GM12878 (cell line): Measurements from ENCODE around the gene NDUFB2. TPM values are rescaled to one million over a fixed set of nuclear protein-coding genes. Genes with fewer than 3 reads are reported as not detected.

Experiments used
- ATAC-seq: fragments of 200-7000 bp; cut with Tn5 transposase; 3 replicates; pipeline ENCODE4 v1.9.1; 2020; ENCODE audit warnings: mild to moderate bottlenecking, moderate library complexity
- BruUV-seq: library from RNA; stranded (reverse); fragments of 400-500 nt; replicated peaks from 2 replicates; lab custom pipeline; 2021; lab: Mats Ljungman, UMichigan
- CTCF ChIA-PET: fragments of 300-600 bp; sonication (Branson Sonifier 250); formaldehyde crosslinking; extraction: SDS; loops from one replicate; lab custom pipeline; 2021; ENCODE audit warnings: inconsistent platforms; lab: Yijun Ruan, JAX
- POLR2A ChIA-PET: fragments of 350-600 bp; formaldehyde crosslinking; extraction: SDS; loops from one replicate; lab custom pipeline; 2021; ENCODE audit warnings: inconsistent platforms; lab: Charles Lee
- RAD21 ChIA-PET: fragments of 300-600 bp; sonication (Branson Sonifier 250); formaldehyde crosslinking; loops from one replicate; lab custom pipeline; 2023; ENCODE audit warnings: antibody characterized with exemption; ENCODE audit not compliant: unreplicated experiment; lab: Charles Lee
- SMC1A ChIA-PET: fragments of 300-600 bp; sonication (Branson Sonifier 250); formaldehyde crosslinking; loops from one replicate; lab custom pipeline; 2023; ENCODE audit not compliant: unreplicated experiment, uncharacterized antibody; lab: Charles Lee
- DNase-seq: peaks from one replicate; pipeline ENCODE4 v3.0.0-alpha.2; 2011; ENCODE audit warnings: low read depth, low spot score
- FAIRE-seq: peaks from 3 replicates; lab custom pipeline; 2011; peaks lifted over from hg19 to GRCh38; lab: Jason Lieb, UNC
- H2AFZ ChIP-seq: 2 replicates; pipeline ENCODE4 v1.6.0; 2011; ENCODE audit warnings: low read depth, low read length, control low read depth; ENCODE audit not compliant: control insufficient read depth
- H3K27ac ChIP-seq: 2 replicates; pipeline ENCODE4 v1.5.1; 2011; ENCODE audit warnings: control low read depth; ENCODE audit not compliant: control insufficient read depth, insufficient read depth
- H3K27me3 ChIP-seq, 2 experiments: replicated peaks in 1 of 2; 2 replicates each; pipeline versions ENCODE4 v1.6.0 to v1.6.1; 2011; ENCODE audit warnings: low read length in 1 of 2; ENCODE audit not compliant: control insufficient read depth in 2 of 2, insufficient read depth in 2 of 2
- H3K36me3 ChIP-seq, 2 experiments: 2 replicates each; pipeline ENCODE4 v1.5.1; 2011; ENCODE audit warnings: low read length in 1 of 2; ENCODE audit not compliant: control insufficient read depth in 2 of 2, insufficient read depth in 2 of 2
- H3K4me1 ChIP-seq: 2 replicates; pipeline ENCODE4 v1.6.1; 2011; ENCODE audit warnings: mild to moderate bottlenecking, low read length, moderate library complexity, mixed read lengths; ENCODE audit not compliant: control insufficient read depth, insufficient read depth
- H3K4me2 ChIP-seq: 2 replicates; pipeline ENCODE4 v1.6.0; 2011; ENCODE audit warnings: control low read depth; ENCODE audit not compliant: control insufficient read depth, insufficient read depth
- H3K4me3 ChIP-seq: fragments of 200-600 bp; sonication (generic); 2 replicates; pipeline ENCODE4 v1.5.1; 2016
- H3K79me2 ChIP-seq: 2 replicates; pipeline ENCODE4 v1.6.0; 2011; ENCODE audit warnings: low read length; ENCODE audit not compliant: control insufficient read depth, insufficient read depth
- H3K9ac ChIP-seq: 2 replicates; pipeline ENCODE4 v1.8.0; 2011; ENCODE audit warnings: low read length, control low read depth, mixed read lengths; ENCODE audit not compliant: control insufficient read depth, insufficient read depth
- H3K9me3 ChIP-seq: replicated peaks from 3 replicates; pipeline ENCODE4 v1.5.1; 2011; ENCODE audit warnings: mild to moderate bottlenecking, low read length; ENCODE audit not compliant: control insufficient read depth, insufficient read depth
- H4K20me1 ChIP-seq: 2 replicates; pipeline ENCODE4 v1.6.0; 2011; ENCODE audit not compliant: control insufficient read depth, insufficient read depth
- BRCA1 ChIP-seq: IDR thresholded peaks from 2 replicates; pipeline ENCODE4 v1.6.1; 2011; ENCODE audit warnings: low read depth, low read length, improper control_type of control experiment
- CBX3 ChIP-seq: fragments of 200-600 bp; sonication (generic); IDR thresholded peaks from 2 replicates; pipeline ENCODE4 v1.6.1; 2016; ENCODE audit warnings: low read depth, borderline replicate concordance
- DPF2 ChIP-seq: fragments of 450-650 bp; IDR thresholded peaks from 2 replicates; pipeline ENCODE4 v1.6.1; 2017; ENCODE audit warnings: mild to moderate bottlenecking
- FOXM1 ChIP-seq: IDR thresholded peaks from 2 replicates; pipeline ENCODE4 v1.6.1; 2012; ENCODE audit warnings: low read depth, mild to moderate bottlenecking, inconsistent platforms, low read length, moderate library complexity
- MTA2 ChIP-seq: fragments of 450-650 bp; IDR thresholded peaks from 2 replicates; pipeline ENCODE4 v1.6.1; 2016; ENCODE audit warnings: low read depth, mild to moderate bottlenecking, moderate library complexity
- NFYA ChIP-seq: IDR thresholded peaks from 2 replicates; pipeline ENCODE4 v1.6.1; 2011; ENCODE audit warnings: low read depth, mild to moderate bottlenecking, low read length, improper control_type of control experiment, borderline replicate concordance
- ZNF24 ChIP-seq: fragments of 450-650 bp; IDR thresholded peaks from 2 replicates; pipeline ENCODE4 v1.6.1; 2017; ENCODE audit warnings: antibody characterized with exemption, mild to moderate bottlenecking
- WGBS: methylation state at CpG from one replicate; pipeline ENCODE4 v1.1.6; 2016; ENCODE audit warnings: low lambda C conversion rate; ENCODE audit not compliant: insufficient replicate concordance, insufficient coverage; ENCODE audit errors: missing lambda C conversion rate; 5-methylcytosine and 5-hydroxymethylcytosine counted together
- in situ Hi-C: fragments of 300-500 bp; cut with MboI; formaldehyde crosslinking; loops from 9 replicates; pipeline ENCODE4 v1.14.3; 2018; ENCODE audit warnings: mixed read lengths
- intact Hi-C: fragments of 100-400 bp; cut with micrococcal nuclease; formaldehyde crosslinking; loops from one replicate; pipeline ENCODE4 v1.14.2; 2022; ENCODE audit not compliant: unreplicated experiment
- polyA plus RNA-seq, 11 experiments: library from polyadenylated mRNA; depleted of rRNA in 4 of 11; unstranded in 6 of 11; stranded (reverse) in 5 of 11; fragments of >200 nt; fragmentation: Nextera tagmentation in 4 of 11; fragmentation: Illumina TruSeq in 1 of 11; extraction: Ambion mirVana in 4 of 11; extraction: Trizol in 1 of 11; gene quantifications; 1 replicate in 1 of 11; 2 replicates in 10 of 11; pipeline versions ENCODE4 v1.2.1 to v1.2.3, GENCODE V29; 2011 to 2016; ENCODE audit warnings: inconsistent platforms in 2 of 11, missing spikeins in 2 of 11, low read depth in 1 of 11
- total RNA-seq, 4 experiments: library from RNA; depleted of rRNA in 3 of 4; stranded (reverse); fragments of >200 nt in 3 of 4; fragmentation: Illumina TruSeq in 1 of 4; extraction: Trizol in 1 of 4; gene quantifications; 2 replicates each; pipeline versions ENCODE4 v1.2.1 to v1.2.3, GENCODE V29; 2013 to 2021
- TF ChIP-seq, protein P1 (sequence below): fragments of 450-650 bp; formaldehyde crosslinking; IDR thresholded peaks from 2 replicates; pipeline ENCODE4 v1.4.0; 2020; ENCODE audit warnings: mild to moderate bottlenecking, moderate library complexity
- TF ChIP-seq, protein P2 (sequence below): IDR thresholded peaks from 2 replicates; pipeline ENCODE4 v1.6.1; 2011; ENCODE audit warnings: low read depth, mild to moderate bottlenecking, low read length, moderate library complexity, borderline replicate concordance; ENCODE audit errors: extremely low read depth

The NDUFB2 gene
- total and polyA plus RNA-seq, 10 of the 15 experiments (the other 5 are each of a cell fraction or from before 2014, with no cell fraction given) = 109 to 1,236 (median 323) TPM

DNA sequence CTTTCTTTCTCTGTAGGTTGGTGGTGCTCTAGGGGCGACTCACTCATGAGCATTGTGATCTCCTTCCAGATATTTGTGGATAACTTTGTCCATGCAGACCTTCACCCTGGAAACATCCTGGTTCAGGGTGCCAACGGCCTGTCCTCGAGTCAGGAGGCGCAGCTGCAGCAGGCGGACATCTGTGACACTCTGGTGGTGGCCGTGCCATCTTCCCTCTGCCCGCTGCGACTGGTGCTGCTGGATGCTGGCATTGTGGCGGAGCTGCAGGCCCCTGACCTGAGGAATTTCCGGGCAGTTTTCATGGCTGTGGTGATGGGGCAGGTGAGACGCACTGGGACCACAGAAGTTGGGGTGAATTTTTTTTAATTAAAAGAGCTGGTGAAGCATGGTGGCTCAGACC is 9.6 kb upstream of the NDUFB2 start:
- ChIA-PET SMC1A (interaction anchor here (1.3 to 1.9 kb wide), 2 partner anchors 10 to 12 kb away, joined by 3 to 6 read pairs; no protein-coding TSS in a partner anchor), CTCF (interaction anchor here (1.7 kb wide), 1 partner anchor 12 kb away, joined by 6 read pairs; no protein-coding TSS in a partner anchor), RAD21 (interaction anchor here (1.8 kb wide), 1 partner anchor 11 kb away, joined by 5 read pairs; no protein-coding TSS in a partner anchor), POLR2A (interaction anchor here (1.0 to 1.2 kb wide), 2 partner anchors 9 to 14 kb away, joined by 3 to 11 read pairs; partner anchors contain the start of gene ADCK2)
- H3K27ac ChIP-seq = no peak overlapping the region
- H3K79me2 ChIP-seq = no peaks in the 10 kb centered on the region
- H3K4me1 ChIP-seq = no peaks in the 10 kb centered on the region
- H3K9me3 ChIP-seq = no peaks in the 10 kb centered on the region
- ATAC-seq = no peak
- H3K4me3 ChIP-seq = no peak overlapping the region
- H3K4me2 ChIP-seq = no peak overlapping the region
- peaks cover 7 to 10% of the 10 kb centered on the region in 2 experiments; a peak in 3 of 4 replicates for H3K36me3 ChIP-seq
- intact Hi-C loops = no loop called here
- H4K20me1 ChIP-seq = no peaks in the 10 kb centered on the region
- no TSS peak for BruUV-seq
- DNase-seq = no peak
- 94% methylated on average over 11 of the region's 11 CpGs for WGBS
- H3K27me3 ChIP-seq = no peaks in the 10 kb centered on the region
- in situ Hi-C loops = no loop called here
- FAIRE-seq = no peak
- TF ChIP-seq DPF2 (no peak), CBX3 (no peak), MTA2 (no peak), ZNF24 (no peak), BRCA1 (no peak), NFYA (no peak), FOXM1 (no peak)
- TF ChIP-seq, protein P1, sequence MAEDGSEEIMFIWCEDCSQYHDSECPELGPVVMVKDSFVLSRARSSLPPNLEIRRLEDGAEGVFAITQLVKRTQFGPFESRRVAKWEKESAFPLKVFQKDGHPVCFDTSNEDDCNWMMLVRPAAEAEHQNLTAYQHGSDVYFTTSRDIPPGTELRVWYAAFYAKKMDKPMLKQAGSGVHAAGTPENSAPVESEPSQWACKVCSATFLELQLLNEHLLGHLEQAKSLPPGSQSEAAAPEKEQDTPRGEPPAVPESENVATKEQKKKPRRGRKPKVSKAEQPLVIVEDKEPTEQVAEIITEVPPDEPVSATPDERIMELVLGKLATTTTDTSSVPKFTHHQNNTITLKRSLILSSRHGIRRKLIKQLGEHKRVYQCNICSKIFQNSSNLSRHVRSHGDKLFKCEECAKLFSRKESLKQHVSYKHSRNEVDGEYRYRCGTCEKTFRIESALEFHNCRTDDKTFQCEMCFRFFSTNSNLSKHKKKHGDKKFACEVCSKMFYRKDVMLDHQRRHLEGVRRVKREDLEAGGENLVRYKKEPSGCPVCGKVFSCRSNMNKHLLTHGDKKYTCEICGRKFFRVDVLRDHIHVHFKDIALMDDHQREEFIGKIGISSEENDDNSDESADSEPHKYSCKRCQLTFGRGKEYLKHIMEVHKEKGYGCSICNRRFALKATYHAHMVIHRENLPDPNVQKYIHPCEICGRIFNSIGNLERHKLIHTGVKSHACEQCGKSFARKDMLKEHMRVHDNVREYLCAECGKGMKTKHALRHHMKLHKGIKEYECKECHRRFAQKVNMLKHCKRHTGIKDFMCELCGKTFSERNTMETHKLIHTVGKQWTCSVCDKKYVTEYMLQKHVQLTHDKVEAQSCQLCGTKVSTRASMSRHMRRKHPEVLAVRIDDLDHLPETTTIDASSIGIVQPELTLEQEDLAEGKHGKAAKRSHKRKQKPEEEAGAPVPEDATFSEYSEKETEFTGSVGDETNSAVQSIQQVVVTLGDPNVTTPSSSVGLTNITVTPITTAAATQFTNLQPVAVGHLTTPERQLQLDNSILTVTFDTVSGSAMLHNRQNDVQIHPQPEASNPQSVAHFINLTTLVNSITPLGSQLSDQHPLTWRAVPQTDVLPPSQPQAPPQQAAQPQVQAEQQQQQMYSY (CRISPR knock-in tag) = no peak
- TF ChIP-seq, protein P2, sequence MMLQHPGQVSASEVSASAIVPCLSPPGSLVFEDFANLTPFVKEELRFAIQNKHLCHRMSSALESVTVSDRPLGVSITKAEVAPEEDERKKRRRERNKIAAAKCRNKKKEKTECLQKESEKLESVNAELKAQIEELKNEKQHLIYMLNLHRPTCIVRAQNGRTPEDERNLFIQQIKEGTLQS = no peak
- H2AFZ ChIP-seq = no peak overlapping the region
- H3K9ac ChIP-seq = no peak overlapping the region
